ENCODE data around the gene TERT.

DNA sequence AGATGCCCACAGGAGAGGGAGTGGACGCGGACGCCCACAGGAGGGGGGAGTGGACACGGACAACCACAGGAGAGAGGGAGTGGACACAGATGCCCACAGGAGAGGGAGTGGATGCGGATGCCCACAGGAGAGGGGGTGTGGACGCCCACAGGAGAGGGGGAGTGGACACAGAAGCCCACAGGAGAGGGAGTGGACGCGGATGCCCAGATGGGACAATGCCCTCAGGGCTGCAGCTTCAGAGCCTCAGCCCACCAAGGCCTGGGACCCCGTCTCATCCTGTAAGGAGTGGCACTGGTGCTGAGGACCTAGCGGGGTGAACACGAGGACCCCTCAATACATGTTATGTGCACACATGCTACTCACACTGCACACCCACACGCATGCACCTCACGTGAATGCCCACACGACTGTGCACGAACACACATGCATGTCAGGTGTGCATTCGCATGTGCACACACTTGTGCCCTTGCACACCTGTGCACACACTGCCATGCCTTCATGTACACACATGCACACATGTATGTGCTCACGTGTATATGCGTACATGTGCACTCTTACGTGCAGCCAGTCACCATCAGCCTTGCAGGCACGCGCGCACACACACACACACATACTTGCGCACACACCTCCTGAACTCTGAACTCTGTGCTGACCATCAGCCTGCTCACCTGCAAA lies 34.9 kb downstream of the TERT start:
- no peak for TF ChIP-seq EZH2phosphoT487 (IDR thresholded peaks at IDR 0.05; ENCODE audit: borderline replicate concordance)
- TF ChIP-seq, protein P1, sequence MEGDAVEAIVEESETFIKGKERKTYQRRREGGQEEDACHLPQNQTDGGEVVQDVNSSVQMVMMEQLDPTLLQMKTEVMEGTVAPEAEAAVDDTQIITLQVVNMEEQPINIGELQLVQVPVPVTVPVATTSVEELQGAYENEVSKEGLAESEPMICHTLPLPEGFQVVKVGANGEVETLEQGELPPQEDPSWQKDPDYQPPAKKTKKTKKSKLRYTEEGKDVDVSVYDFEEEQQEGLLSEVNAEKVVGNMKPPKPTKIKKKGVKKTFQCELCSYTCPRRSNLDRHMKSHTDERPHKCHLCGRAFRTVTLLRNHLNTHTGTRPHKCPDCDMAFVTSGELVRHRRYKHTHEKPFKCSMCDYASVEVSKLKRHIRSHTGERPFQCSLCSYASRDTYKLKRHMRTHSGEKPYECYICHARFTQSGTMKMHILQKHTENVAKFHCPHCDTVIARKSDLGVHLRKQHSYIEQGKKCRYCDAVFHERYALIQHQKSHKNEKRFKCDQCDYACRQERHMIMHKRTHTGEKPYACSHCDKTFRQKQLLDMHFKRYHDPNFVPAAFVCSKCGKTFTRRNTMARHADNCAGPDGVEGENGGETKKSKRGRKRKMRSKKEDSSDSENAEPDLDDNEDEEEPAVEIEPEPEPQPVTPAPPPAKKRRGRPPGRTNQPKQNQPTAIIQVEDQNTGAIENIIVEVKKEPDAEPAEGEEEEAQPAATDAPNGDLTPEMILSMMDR (conservative IDR thresholded peaks at IDR 0.05; ENCODE audit: low read length): no peak
